Activated naive CD4-positive, alpha-beta T cell treated with anti-CD3 and anti-CD28 coated beads, Interleukin-2, amount 50 U/mL, for 72 hours (primary cell): Measurements from ENCODE around the gene MED13L. TPM values are rescaled to one million over a fixed set of nuclear protein-coding genes. Genes with fewer than 3 reads are reported as not detected.

Experiments used
- ATAC-seq, 2 donors: fragments of 150-1000 bp; cut with Tn5 transposase; 2 replicates each; pipeline ENCODE4 v1.10.0; 2021; ENCODE audit warnings: mild to moderate bottlenecking in 2 of 2, moderate library complexity in 2 of 2
- DNase-seq, 2 donors: peaks; one replicate each; pipeline ENCODE4 v3.0.0; 2021 to 2022; ENCODE audit warnings: low spot score in 2 of 2
- H3K27ac Mint-ChIP-seq, 2 donors: one replicate each; pipeline ENCODE4 v1.8.0; 2022; ENCODE audit warnings: mild to moderate bottlenecking in 2 of 2, mixed read lengths in 2 of 2
- H3K36me3 Mint-ChIP-seq, 2 donors: one replicate each; pipeline ENCODE4 v1.8.0; 2022; ENCODE audit warnings: mixed read lengths in 2 of 2
- H3K9me3 Mint-ChIP-seq, 2 donors: one replicate each; pipeline ENCODE4 v1.8.0; 2022; ENCODE audit warnings: mixed read lengths in 2 of 2
- total RNA-seq, 2 donors: library from RNA; stranded (reverse); gene quantifications; one replicate each; pipeline ENCODE4 v1.2.3, GENCODE V29; 2022

The MED13L gene
- total RNA-seq, 2 donors from 2014 or later, result 54.2 to 64.0 TPM

DNA sequence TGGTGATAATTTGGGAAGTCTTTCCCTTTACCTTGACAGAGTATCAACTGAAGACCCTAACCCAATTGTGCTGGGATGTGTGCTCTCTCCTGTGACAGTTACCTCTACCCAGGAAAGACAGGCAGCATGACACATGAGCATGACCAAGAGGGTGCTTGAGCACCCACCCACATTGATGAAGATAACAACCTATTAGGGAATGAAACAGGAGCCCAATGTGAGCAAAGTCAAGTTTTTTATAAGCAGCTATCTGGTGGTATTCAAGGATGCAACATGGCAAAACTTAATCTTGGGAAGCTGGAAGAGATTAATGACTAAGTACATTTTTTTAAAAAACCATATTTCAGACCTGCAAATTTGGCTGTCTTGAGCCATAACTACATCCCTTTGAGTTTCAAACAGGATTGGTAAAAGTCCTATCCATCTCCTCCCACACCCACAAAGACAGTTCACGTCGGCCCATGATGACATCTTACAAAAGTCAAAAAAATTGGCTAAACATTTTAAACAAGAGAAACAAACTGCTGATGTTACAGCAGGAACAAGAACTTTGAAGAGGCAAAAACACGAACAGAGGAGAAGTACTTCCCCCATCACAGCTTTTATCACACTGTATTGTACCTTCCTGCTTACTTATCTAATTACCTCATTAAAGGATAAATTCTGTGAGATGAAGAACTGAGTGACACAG lies 60.3 kb downstream of the MED13L start:
- no peak for DNase-seq
- no peak for ATAC-seq
- H3K9me3 Mint-ChIP-seq, result no peaks in the 10 kb centered on the region
- H3K27ac Mint-ChIP-seq, result no peak overlapping the region
- no peaks in the 10 kb centered on the region for H3K36me3 Mint-ChIP-seq

DNA sequence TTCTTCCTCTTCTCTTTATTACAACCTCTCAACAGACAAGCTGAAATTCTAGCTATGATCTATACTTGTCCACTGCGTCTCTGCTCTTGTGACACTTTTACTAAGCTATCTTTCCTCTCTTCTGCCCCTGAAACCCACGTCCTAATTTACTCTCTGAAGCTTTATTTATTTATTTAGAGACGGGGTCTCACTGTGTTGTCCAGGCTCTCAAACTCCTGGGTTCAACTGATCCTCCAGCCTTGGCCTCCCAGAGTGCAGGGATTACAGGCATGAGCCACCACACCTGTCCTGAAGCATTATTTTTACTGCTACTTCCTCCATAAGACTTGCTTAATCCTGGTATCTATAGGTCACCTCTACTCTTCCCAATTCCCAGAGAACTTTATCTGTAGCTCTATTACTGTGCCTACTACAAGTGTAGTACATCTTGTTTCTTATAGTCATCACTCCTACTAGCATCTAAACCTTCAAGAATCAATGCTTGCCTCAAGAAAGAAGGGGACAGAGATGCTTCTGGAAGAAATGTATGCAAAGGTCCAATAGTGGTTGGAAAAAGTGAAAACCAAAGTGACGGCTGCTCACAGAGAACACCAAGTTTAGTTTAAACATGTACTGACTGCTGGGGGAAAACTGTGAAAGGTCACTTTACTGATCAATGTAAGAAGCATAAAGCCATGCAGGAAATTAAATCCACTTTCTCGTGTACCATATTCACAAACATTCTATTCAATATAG lies 61.3 kb downstream of the MED13L start:
- DNase-seq (no peak), ATAC-seq (no peak)
- Mint-ChIP-seq H3K9me3 (no peaks in the 10 kb centered on the region), H3K27ac (peak overlapping the region in 1 of 2 donors; percentile 39), H3K36me3 (no peaks in the 10 kb centered on the region)

DNA sequence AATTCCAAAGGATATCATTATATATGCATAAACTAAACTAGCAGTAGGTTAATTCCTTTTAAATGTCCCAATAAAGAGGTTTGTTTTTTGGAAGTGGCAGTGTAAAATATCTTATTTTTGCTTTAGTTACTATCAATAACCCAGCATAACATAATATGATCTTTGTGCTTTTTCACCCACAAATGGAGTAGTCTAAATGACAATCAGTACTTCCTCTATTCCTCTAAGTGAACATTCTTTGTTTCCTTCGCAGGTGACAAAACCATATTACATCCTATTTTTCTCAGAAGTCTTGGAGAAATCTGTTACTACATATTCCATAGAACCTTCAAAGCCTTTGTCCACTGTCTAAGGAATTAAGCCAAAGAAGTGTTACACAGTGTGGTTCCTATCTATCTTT lies 62.5 kb downstream of the MED13L start:
- DNase-seq (no peak), ATAC-seq (no peak)
- Mint-ChIP-seq H3K36me3 (no peaks in the 10 kb centered on the region), H3K9me3 (no peaks in the 10 kb centered on the region), H3K27ac (no peak overlapping the region)

DNA sequence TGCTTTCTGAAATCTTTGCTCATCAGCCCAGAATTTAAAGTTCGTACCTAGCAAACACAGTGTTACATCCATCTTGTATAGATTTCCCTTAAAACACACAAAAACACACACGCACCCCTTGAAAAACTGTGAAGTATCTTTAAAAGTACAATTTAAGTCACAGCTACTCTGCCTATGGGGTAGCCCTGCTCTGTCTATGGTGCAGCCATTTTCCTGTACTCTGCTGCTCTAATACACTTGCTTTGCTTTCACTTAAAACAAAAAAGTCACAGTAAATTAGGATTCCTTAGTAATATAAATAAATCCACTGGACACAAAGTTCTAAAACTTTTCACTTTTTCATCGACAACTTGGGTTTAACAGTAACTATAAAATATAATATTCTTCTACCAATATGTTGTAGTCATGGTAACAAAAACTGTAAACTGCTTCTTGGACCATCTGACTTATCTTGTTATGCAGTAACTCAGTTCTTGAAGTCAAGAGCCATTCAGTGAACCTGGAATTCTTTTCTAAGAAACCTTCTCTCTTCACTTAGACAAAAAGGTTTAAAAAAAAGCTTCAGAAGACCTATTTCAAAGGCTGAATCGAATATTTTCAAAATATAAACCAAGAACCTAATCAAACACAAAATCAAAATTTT lies 63.5 kb downstream of the MED13L start:
- Mint-ChIP-seq H3K36me3 (no peaks in the 10 kb centered on the region), H3K27ac (no peak overlapping the region), H3K9me3 (no peaks in the 10 kb centered on the region)
- ATAC-seq (no peak), DNase-seq (no peak)

DNA sequence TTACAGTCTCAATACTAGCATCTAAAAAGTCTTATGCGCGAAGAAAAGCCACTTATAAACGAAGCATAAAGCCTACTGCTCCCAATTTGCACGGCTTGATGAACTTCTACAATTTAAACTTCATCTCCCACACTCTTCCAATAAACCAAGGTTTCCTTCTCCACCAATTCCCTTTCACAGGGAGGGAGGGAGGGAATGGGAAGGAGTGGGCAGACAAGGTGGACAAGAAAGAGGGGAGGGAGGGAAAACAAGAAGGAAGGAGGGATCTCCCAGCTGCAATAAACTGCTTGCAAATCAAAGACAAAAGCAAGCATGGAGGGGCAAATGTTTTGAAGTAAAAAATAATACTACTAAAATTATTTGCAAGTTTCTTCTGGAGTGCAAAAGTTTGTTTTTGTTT lies 64.5 kb downstream of the MED13L start:
- ATAC-seq (no peak), DNase-seq (no peak)
- Mint-ChIP-seq H3K36me3 (no peaks in the 10 kb centered on the region), H3K9me3 (no peaks in the 10 kb centered on the region), H3K27ac (no peak overlapping the region)

DNA sequence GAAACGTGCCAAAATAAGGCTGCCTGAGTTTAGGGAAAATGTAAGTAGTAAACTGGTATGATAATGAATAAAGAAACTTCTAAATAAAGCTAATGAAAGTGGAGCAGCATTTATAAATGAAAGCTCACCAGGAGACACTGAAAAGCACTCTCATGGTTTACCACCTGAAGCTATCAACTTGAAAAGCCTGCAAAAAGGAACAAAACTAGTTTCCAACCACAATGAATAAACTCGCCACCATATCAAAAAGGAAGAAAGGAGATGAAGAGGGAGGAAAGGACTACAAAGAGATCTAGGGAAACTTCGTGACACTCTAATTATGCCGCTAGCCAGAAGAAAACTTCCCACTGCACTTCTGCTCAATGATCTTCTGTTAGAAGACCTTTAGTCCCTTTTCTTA lies 66.7 kb downstream of the MED13L start:
- ATAC-seq (peak; percentile 68 to 73), DNase-seq (no peak)
- Mint-ChIP-seq H3K9me3 (no peaks in the 10 kb centered on the region), H3K27ac (no peak overlapping the region), H3K36me3 (no peaks in the 10 kb centered on the region)

DNA sequence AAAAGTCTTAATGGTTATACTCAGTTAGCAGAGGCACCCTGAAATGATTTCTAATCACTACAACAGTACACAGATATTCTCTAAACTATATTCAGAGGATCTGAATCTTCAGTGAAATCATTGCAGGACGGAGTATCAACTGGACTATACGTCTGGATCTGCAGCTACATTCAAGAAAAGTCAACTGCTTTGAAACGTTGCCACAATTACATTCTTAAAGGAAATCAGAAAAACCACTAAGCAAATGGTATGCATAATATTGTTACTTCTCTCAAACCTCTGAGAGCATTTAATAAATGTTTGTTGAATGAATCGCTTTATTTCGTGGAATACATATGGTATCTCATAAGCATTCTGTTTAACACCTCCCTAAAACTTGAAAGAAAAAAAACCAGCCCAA lies 67.4 kb downstream of the MED13L start:
- ATAC-seq, result no peak
- H3K36me3 Mint-ChIP-seq, result peaks cover 0 to 5% of the 10 kb centered on the region in 2 donors

DNA sequence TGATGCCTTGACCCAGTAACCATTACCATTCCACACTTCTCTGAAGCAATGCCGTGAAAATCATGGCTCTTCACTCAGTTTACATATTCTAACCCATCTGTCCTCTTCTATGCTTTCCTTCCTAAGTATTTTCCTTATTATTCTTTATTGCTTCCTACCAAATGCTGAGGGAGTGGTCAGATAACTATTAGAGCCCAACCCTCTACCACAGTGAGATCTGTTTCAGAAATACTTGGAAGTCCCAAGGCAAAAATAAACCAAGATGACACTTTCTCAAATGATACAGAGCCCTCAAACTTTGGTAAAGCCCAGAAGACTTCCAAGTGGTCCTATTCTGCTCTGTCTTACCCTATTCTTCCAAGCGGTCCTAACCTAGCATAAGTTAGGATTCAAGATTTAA lies 68.0 kb downstream of the MED13L start:
- no peak for DNase-seq
- no peak overlapping the region for H3K27ac Mint-ChIP-seq
- no peaks in the 10 kb centered on the region for H3K9me3 Mint-ChIP-seq
- peaks cover 0 to 10% of the 10 kb centered on the region in 2 donors for H3K36me3 Mint-ChIP-seq
- ATAC-seq, result no peak

More for the DNA sequence above, 67.4 kb downstream of the MED13L start:
- DNase-seq, result no peak
- Mint-ChIP-seq H3K9me3 (no peaks in the 10 kb centered on the region), H3K27ac (no peak overlapping the region)

DNA sequence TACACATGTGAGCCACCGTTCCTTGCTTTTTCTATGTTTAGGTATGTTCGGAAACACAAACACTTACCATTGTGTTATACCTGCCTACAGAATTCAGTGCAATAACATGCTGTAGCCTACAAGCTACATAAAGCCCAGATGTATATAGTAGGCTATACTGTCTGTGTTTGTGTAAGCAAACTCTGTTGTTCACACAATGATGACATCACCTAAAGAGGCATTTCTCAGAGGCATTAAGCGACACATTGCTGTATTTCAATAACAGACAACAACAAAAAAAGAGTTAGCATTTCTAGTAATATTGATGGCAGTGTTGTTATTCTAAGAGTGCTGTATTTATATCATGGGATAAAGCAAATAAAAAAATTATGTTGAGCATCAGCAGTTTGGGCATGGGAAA lies 70.2 kb downstream of the MED13L start:
- no peak for DNase-seq
- H3K9me3 Mint-ChIP-seq, result no peaks in the 10 kb centered on the region
- no peak overlapping the region for H3K27ac Mint-ChIP-seq
- no peak for ATAC-seq
- peaks cover 0 to 10% of the 10 kb centered on the region in 2 donors for H3K36me3 Mint-ChIP-seq

DNA sequence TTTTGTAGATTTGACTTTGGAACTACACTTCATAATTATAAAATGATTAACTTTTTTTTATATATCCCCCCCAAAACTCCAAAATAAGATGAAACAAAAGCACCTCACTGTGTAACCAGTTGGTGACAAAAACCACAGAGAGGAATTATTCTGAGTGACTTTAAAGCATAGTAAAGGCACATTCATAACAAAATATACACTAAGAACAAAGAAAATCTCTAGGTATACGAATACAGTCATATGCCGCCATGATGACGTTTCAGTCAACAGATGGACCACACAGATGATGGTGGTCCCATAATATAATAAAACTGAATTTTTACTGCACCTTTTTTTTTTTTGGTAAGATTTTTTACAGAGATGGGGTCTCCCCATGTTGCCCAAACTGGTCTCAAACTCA lies 70.7 kb downstream of the MED13L start:
- ATAC-seq, result peak in 1 of 2 donors; percentile 69
- no peaks in the 10 kb centered on the region for H3K9me3 Mint-ChIP-seq
- H3K27ac Mint-ChIP-seq, result no peak overlapping the region
- DNase-seq, result no peak
- peaks cover 0 to 10% of the 10 kb centered on the region in 2 donors for H3K36me3 Mint-ChIP-seq

DNA sequence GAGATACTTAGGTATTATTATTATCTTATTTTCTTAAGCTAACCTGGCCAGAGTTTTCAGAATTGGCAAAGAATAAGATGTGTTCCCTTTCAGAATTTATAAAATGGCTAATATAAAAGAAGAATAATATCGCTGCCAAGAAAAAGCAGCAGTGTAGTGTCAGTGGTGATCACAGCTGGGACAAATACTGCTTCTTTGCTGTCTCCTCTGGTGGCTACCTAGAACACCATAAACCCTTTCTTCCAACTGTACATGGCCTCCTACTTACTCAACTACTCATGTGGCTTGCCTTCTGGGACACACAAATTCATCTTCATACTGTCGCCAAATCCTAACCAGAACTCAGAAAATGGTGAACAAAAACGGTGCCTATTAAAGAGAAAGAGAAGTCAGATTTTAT lies 72.7 kb downstream of the MED13L start:
- ATAC-seq (no peak), DNase-seq (no peak)
- Mint-ChIP-seq H3K36me3 (peaks cover 0 to 10% of the 10 kb centered on the region in 2 donors), H3K9me3 (no peaks in the 10 kb centered on the region), H3K27ac (no peak overlapping the region)

DNA sequence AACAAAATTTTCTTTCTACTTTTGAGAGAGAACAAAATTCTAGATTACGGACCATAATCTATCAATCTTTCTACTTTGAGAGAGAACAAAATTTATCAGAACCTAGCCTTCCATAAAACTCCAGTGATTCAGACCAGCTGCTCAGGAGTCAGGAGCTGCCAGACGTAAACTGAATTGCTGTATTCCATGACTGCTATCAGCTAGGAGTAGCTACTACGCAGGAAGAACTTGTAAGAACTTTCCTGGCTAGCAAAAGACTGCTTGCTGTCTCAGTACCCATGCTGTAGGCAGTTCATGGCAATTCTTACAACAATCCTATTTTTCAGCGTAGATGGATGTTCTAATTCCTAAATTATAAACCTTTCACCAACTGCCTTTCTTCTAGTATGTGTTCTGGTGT lies 73.3 kb downstream of the MED13L start:
- ATAC-seq, result no peak
- Mint-ChIP-seq H3K27ac (no peak overlapping the region), H3K9me3 (no peaks in the 10 kb centered on the region), H3K36me3 (peaks cover 0 to 10% of the 10 kb centered on the region in 2 donors)
- DNase-seq, result no peak

DNA sequence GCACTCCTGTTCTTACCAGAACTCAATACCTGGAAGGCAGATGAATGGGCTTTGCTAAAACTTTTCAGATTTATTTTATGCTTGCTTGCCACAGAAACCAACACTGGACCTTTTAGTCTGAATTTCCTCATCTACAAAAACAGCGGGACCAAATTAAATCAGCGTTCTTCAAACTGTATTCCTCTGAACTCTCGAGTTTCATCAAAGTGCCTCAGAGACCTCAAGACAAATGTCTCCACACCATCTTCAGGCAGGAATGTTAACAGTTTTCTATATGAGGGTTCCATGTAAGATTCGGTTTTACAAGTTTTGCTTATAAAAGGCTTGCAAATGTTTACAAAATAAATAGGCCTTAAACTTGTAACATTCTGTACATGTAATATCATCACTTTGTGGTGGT lies 74.6 kb downstream of the MED13L start:
- no peak for DNase-seq
- Mint-ChIP-seq H3K27ac (no peak overlapping the region), H3K9me3 (no peaks in the 10 kb centered on the region), H3K36me3 (peaks cover 0 to 10% of the 10 kb centered on the region in 2 donors)
- ATAC-seq, result no peak

DNA sequence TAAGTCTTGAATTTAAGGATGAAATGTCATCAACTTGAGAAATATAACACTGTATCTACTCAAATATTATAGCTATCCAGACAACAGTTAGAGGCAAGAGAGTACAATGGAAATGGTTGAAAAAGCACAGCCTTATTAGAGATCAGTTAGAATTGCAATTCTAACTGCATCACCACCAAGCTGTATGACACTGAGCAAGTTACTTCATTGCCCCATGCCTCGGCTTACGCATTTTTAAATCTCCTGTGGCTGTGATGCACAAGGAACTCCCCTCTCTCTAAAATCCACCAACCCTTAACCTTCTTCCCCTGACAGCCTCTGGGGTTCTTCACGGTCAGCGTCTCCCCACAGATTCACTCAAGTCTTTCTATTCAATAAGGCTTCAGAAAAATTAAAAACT lies 75.1 kb downstream of the MED13L start:
- H3K27ac Mint-ChIP-seq, result no peak overlapping the region
- ATAC-seq (no peak), DNase-seq (no peak)
- peaks cover 0 to 10% of the 10 kb centered on the region in 2 donors for H3K36me3 Mint-ChIP-seq
- H3K9me3 Mint-ChIP-seq, result no peaks in the 10 kb centered on the region

DNA sequence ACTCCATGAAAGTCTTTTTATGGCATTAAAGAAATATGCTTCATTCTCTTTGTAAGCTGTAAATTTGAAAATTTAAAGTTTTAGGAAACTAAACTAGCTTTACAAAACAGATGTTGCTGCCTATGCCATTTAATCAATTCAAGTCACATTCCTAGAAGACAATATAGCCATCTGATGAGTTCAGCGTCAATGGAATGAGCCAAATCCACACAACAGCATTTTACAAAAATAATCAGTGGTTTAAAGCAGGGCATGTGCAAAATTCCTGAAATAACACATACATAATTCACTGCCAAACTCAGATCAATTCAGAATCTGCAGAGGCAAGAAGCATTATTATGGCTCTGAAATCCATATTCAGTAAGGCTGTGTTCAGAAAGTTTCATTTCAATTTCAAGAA lies 75.6 kb downstream of the MED13L start:
- ATAC-seq (no peak), DNase-seq (no peak)
- Mint-ChIP-seq H3K27ac (no peak overlapping the region), H3K9me3 (no peaks in the 10 kb centered on the region), H3K36me3 (peaks cover 0 to 10% of the 10 kb centered on the region in 2 donors)

DNA sequence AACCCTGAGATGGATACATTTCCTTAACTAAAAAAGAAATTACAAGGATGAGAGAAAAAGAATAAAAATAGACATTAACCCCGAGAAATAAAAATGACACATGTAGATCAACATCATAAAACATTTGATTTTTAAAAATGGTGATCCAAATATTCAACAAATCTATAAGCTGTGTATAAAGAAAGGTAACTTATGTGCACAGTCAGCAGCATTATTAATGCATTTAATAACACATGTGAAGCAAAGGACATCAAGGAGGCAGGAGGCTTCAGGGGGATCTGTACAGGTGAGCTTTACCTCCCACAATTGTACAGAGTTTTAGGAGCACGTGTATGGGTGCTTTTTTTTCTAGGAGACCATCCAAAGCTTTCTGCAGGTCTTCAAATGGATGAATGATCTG lies 76.1 kb downstream of the MED13L start:
- Mint-ChIP-seq H3K36me3 (peaks cover 0 to 10% of the 10 kb centered on the region in 2 donors), H3K9me3 (no peaks in the 10 kb centered on the region), H3K27ac (no peak overlapping the region)
- ATAC-seq (no peak), DNase-seq (no peak)

DNA sequence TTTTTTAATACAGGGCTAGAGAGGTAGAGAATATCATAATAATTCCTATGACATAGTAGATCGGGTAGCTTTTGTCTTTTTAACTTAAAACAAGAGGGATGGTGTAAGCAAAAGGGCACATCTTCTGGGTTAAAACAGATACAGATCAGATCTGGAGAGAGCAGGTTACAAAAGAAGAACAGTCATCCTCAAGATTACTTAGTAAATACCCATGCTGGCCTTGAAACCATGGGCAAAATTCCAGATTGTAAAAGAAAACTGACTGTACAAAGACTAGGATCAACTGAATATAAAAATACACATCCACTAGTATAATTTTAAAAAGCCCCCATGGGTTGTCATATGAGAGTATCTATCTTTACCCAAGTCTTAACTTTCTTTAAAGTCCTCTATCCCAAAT lies 76.7 kb downstream of the MED13L start:
- Mint-ChIP-seq H3K9me3 (no peaks in the 10 kb centered on the region), H3K36me3 (peaks cover 0 to 10% of the 10 kb centered on the region in 2 donors), H3K27ac (no peak overlapping the region)
- ATAC-seq (no peak), DNase-seq (no peak)
